ENCODE results near the gene DLG2.

DLG2 gene

DNA sequence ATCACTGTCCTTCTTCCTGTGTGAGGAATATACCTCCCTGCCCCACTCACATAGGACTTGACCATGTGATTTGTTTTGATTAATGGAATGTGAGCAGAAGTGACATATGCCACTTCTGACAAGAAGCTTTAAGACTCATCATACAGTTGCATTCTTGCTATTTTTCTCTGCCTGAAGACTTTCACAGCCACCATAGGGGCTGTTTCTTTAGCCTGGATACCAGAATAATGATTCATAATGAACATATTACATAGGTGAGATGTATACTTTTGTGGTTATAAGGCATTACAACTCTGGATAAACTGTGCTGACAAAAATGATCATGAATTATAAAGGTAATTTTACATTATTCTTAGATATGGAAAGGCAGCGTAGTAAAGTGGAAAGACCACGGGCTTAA, 798.0 kb downstream of the DLG2 start:
- DNase-seq (ENCODE audit: low read depth, low spot score): no peak
- in situ Hi-C loops (cut with HindIII; ENCODE audit: low sequenced_read_pairs): no loop called here
- H3K4me3 ChIP-seq (ENCODE audit: low read depth, low read length): no peak overlapping the region
- TF ChIP-seq, protein P1, sequence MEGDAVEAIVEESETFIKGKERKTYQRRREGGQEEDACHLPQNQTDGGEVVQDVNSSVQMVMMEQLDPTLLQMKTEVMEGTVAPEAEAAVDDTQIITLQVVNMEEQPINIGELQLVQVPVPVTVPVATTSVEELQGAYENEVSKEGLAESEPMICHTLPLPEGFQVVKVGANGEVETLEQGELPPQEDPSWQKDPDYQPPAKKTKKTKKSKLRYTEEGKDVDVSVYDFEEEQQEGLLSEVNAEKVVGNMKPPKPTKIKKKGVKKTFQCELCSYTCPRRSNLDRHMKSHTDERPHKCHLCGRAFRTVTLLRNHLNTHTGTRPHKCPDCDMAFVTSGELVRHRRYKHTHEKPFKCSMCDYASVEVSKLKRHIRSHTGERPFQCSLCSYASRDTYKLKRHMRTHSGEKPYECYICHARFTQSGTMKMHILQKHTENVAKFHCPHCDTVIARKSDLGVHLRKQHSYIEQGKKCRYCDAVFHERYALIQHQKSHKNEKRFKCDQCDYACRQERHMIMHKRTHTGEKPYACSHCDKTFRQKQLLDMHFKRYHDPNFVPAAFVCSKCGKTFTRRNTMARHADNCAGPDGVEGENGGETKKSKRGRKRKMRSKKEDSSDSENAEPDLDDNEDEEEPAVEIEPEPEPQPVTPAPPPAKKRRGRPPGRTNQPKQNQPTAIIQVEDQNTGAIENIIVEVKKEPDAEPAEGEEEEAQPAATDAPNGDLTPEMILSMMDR (IDR thresholded peaks at IDR 0.05; ENCODE audit: low read depth, low read length): no peak

DNA sequence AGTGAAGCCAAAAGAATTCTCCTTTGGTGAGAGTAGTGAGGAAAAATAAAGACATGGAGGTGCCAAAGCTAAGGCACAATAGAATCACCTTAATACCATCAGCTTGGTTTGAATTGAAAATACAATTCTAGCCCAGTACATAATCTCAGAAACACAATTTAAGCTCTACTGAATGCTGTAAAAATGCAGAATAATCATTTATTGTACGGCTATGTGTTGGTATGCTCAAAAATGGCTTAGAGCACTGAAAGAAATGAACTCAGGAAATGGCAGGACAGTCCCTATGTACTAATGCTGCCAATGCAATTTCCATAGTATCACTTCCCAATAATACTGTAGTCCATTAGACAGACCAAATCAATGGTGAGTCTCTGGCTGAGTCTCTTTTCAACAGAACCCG, 798.5 kb downstream of the DLG2 start:
- in situ Hi-C loops (cut with HindIII; ENCODE audit: low sequenced_read_pairs): no loop called here
- no peak overlapping the region for H3K4me3 ChIP-seq (ENCODE audit: low read depth, low read length)

DNA sequence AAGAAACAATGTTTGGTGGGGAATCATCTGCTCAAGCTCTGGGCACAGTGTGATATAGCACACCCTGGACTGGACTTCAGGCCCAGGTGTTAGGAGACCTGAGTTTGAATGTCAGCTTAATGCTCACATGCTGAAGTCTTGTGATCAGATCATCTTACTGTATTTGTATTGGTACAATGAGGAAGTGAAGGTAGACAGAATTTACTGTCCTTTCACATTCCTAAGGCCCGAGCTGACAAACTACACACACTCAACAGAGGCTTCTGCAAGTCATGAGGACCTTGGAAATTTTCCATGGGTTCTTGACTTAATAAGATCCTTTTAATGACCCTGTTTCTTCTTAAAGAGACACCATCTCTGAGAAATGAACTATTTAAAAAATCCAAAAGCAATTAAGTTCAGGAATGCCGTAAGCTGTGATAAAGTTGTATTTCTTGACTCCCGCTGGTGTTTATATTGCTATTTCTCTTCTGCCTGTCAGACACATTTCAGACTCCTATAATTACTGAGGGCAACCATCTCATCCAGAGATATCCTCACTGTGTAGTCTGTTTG, 802.0 kb downstream of the DLG2 start:
- in situ Hi-C loops (cut with HindIII; ENCODE audit: low sequenced_read_pairs): no loop called here
- no peak for DNase-seq (ENCODE audit: low read depth, low spot score)
- TF ChIP-seq, protein P1 (IDR thresholded peaks at IDR 0.05; ENCODE audit: low read depth, low read length): no peak
- no peak overlapping the region for H3K4me3 ChIP-seq (ENCODE audit: low read depth, low read length)

More for the DNA sequence above, 798.5 kb downstream of the DLG2 start:
- TF ChIP-seq, protein P1 (IDR thresholded peaks at IDR 0.05; ENCODE audit: low read depth, low read length): no peak
- DNase-seq (ENCODE audit: low read depth, low spot score): no peak

DNA sequence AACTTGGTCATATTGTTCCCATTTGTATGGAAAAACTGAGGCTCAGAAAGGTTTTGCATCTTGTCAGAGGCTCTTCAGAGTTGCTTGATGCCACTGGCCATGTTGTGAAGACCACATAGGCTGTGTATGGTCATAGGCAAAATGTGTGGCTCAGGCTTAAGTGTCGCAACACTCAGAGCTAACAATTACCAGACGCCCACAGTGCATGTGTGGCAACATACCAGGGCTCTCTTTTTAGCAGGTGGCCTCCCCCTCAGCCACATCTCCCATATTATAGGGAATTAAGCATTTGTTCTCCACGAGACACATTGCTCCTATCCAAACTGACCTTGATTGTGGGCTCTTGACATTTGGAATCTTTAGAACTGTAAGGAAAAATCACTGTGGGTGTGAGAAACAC, 802.5 kb downstream of the DLG2 start:
- TF ChIP-seq, protein P1 (IDR thresholded peaks at IDR 0.05; ENCODE audit: low read depth, low read length): no peak
- in situ Hi-C loops (cut with HindIII; ENCODE audit: low sequenced_read_pairs): no loop called here
- no peak overlapping the region for H3K4me3 ChIP-seq (ENCODE audit: low read depth, low read length)
- DNase-seq (ENCODE audit: low read depth, low spot score): no peak

DNA sequence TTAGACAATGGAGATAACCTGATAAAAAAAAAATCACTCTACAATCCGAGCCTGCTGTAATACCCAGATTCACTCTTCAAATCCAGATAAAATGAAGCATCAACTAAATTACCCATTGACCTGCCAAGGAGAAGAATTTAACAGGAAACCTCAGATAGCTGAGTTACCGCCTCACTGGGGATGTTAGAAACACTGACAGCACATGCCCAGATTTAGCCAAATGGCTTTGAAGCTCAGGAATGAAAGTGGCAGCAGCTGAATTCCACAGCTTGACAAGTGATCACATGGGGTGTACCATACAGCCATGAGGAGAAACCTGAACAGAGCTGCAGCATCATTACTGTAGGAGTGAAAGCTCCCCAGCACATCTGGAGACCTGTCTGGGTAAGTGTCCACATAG, 807.6 kb downstream of the DLG2 start:
- in situ Hi-C loops (cut with HindIII; ENCODE audit: low sequenced_read_pairs): no loop called here
- TF ChIP-seq, protein P1 (IDR thresholded peaks at IDR 0.05; ENCODE audit: low read depth, low read length): no peak
- H3K4me3 ChIP-seq (ENCODE audit: low read depth, low read length): no peak overlapping the region
- DNase-seq (ENCODE audit: low read depth, low spot score): no peak

DNA sequence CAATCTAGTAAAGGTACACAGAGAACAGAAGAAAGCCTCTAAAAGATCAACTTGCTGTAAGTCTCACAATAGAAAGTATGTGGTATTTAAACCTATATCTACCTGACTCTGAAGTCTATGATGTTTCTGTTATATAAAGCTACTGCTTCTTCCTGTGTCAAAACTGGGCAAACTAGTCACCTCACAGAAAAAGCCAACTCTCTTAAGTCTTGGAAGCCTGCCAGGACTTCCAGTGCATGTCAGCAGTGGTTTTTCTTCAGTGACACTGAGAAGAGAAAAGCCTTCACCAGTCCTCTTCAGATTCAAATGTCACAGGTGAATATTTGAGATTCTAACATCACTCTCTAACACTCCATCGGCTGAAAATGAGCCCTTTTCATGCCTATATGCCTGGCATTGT, 808.0 kb downstream of the DLG2 start:
- TF ChIP-seq, protein P1 (IDR thresholded peaks at IDR 0.05; ENCODE audit: low read depth, low read length): no peak
- in situ Hi-C loops (cut with HindIII; ENCODE audit: low sequenced_read_pairs): no loop called here
- no peak overlapping the region for H3K4me3 ChIP-seq (ENCODE audit: low read depth, low read length)
- DNase-seq (ENCODE audit: low read depth, low spot score): peak; percentile 7

DNA sequence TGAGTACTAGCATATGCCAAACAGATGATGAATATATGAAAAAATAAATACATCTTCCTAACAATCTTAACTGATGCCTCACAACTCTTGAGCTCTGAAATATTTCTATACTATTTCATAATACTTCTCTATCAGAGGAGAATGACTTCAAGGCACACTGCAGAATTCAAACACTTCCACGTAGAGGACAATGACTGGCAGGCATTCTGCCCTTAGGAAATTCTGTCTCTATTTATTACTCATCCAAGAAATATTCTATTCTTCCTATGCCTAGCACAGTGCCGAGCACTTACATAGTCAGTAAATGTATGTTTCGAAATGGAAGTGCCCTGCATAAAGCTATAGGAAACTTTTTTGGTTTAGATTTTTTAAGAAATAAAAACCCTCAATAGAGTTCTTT, 809.1 kb downstream of the DLG2 start:
- in situ Hi-C loops (cut with HindIII; ENCODE audit: low sequenced_read_pairs): no loop called here

More for the DNA sequence above, 809.1 kb downstream of the DLG2 start:
- TF ChIP-seq, protein P1 (IDR thresholded peaks at IDR 0.05; ENCODE audit: low read depth, low read length): no peak
- peak; percentile 6 for DNase-seq (ENCODE audit: low read depth, low spot score)
- H3K4me3 ChIP-seq (ENCODE audit: low read depth, low read length): no peak overlapping the region

Measured in astrocyte of the spinal cord (primary cell).